Measurements from ENCODE around the gene COL5A1. TPM values are rescaled to one million over a fixed set of nuclear protein-coding genes. Genes with fewer than 3 reads are reported as not detected.
A peak's percentile ranks its signal among the peaks of the same experiment; 100 is the strongest.

COL5A1 gene
- 295 and 502 TPM in 2 replicates for total RNA-seq

DNA sequence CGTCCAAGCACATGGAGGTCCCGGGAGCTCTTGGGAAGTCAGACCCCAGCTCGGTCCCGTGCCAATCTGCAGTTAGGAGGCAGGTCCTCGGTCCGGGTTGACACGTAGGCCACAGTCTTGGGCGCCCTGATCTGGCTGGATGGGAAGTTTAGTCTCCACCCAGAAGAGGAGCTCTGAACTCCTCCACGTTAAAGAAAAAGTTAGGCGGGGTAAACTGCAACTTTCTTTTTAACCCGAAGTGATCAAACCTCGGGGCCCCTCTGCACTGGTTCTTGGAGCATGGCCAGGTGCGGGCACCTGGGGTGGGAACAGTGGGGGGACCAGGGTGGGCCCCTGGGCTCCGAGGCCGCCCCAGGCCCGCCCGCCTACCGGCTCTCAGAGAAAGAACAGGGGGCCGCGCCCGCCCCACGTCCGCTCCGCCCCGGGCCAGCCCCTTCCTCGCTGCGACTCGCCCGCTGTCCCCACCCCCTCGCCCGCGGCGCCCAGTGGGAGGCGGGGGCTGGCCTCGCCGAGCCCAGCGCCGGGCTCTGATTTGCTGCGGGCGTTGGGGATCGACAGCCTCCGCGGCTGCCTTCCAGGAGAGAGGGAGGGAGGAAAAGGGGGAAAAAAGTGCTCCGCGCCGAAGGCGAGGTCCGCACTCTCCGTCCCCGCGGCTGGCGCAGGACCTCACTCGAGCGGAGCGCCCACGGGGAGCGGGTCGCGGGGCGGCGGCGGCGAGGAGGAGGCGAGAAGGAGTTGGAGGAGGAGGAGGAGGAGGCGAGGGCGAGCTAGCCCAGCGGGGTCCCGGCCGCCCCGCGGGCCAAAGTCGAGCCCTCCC lies at the start of gene COL5A1:
Gene COL5A1 (plus strand): TSS at position 631 of the 817 bp plus-strand sequence. CDS start 385 bp downstream, outside the sequence.
- DNase-seq (ENCODE audit: low read depth): peak; percentile 96
- peak; percentile 23 for TF ChIP-seq CTCF (IDR thresholded peaks at IDR 0.05; ENCODE audit: insufficient read depth, low read depth, low read length)
- peak within 1 kb of the TSS; percentile 80 for H3K4me3 ChIP-seq (ENCODE audit: low read depth, low read length)

- no peak for TF ChIP-seq CTCF (IDR thresholded peaks at IDR 0.05; ENCODE audit: insufficient read depth, low read depth, low read length)
- DNase-seq (ENCODE audit: low read depth): peak; percentile 90
- H3K4me3 ChIP-seq (ENCODE audit: low read depth, low read length): no peak overlapping the region
These were observed 49.4 kb upstream of the COL5A1 start for GRCh38 chr9:134592018-134592818.

DNA sequence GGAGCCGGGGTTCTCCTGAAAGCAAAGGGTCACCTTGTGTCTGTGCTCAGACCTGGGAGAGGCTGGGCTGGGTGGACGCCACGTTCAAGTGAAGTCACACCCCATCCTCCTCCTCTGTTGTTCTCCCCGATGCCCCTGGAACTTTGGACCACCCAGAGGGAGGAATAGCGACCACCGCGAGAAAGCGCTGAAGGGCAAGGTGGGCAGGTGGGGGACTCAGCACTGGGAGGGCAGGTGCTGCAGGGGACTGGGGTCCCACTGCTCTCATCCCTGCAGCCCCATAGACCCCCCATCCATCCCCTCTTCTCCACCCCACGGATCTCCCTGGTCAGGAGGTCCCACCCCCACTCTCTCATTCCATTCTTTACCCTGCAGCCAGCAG lies 48.8 kb upstream of the COL5A1 start:
- DNase-seq (ENCODE audit: low read depth): no peak
- no peak overlapping the region for H3K4me3 ChIP-seq (ENCODE audit: low read depth, low read length)
- TF ChIP-seq CTCF (IDR thresholded peaks at IDR 0.05; ENCODE audit: insufficient read depth, low read depth, low read length): no peak

DNA sequence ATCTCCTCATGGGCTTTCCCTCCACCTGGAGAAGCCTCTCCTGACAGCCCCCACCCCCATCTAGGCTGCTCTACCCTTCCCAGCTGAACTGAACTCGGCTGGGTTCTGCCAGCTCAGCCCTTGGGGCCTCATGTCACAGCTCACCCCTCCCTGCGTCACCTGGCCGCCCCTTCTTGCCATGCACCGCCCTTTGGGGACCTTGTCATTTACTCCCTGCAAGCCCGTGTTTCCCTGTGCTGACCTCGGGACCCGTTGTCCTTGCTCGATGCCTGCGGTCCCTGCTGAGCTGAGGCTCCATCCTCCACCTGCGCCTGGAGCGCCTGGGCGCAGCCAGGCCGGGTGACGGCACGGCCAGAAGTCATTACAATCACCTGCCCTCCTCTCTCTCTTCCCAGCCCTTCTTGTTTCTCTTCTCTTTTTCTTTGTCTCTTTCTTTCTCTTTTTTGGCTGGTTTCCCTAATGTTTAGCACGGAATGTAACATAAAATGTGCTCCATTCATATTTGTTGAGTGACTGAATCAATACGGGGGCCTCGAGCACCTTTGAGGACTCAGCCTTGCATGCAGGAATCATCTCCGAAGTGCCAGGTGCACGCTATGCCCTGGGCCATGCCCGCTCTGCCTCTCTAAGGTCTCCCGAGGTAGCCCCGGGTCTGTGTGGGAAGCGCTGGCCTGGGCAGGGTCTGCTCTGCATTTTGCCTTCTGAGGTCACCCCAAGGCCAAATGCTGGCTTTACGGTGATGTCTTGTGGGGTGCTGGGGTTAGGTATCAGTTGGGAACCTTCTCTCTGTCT lies 48.1 kb upstream of the COL5A1 start:
- DNase-seq (ENCODE audit: low read depth): no peak
- TF ChIP-seq CTCF (IDR thresholded peaks at IDR 0.05; ENCODE audit: insufficient read depth, low read depth, low read length): no peak
- H3K4me3 ChIP-seq (ENCODE audit: low read depth, low read length): no peak overlapping the region

- no peak overlapping the region for H3K4me3 ChIP-seq (ENCODE audit: low read depth, low read length)
- DNase-seq (ENCODE audit: low read depth): no peak
- TF ChIP-seq CTCF (IDR thresholded peaks at IDR 0.05; ENCODE audit: insufficient read depth, low read depth, low read length): no peak
These were observed 47.3 kb upstream of the COL5A1 start for GRCh38 chr9:134594078-134594941.

- DNase-seq (ENCODE audit: low read depth): no peak
- H3K4me3 ChIP-seq (ENCODE audit: low read depth, low read length): no peak overlapping the region
- no peak for TF ChIP-seq CTCF (IDR thresholded peaks at IDR 0.05; ENCODE audit: insufficient read depth, low read depth, low read length)
These were observed 46.6 kb upstream of the COL5A1 start for GRCh38 chr9:134595014-134595413.

All from fibroblast of villous mesenchyme (primary cell).